ENCODE measurements around the gene ABLIM2. TPM values are rescaled to one million over a fixed set of nuclear protein-coding genes. Genes with fewer than 3 reads are reported as not detected.

ABLIM2 gene
- total and polyA plus RNA-seq, 10 of the 15 experiments (the other 5 are each of a cell fraction or from before 2014, with no cell fraction given): 0.03 to 0.15 (median 0.05) TPM; not detected in 7

DNA sequence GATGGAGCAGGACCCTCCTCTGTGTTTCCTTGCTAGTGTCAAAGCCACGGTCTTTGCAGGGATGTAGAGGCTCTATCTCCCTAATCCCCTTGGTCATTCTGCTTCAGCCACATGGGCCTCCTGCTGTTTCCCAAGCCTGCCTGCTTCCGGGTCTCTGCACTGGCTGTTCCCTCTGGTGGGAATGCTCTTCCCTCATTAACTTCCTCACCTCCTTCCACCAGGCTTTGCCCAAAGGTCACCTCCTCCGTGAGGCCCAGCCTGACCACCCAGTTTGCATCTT is 56.6 kb downstream of the ABLIM2 start (continued):
- TF ChIP-seq, protein P1, sequence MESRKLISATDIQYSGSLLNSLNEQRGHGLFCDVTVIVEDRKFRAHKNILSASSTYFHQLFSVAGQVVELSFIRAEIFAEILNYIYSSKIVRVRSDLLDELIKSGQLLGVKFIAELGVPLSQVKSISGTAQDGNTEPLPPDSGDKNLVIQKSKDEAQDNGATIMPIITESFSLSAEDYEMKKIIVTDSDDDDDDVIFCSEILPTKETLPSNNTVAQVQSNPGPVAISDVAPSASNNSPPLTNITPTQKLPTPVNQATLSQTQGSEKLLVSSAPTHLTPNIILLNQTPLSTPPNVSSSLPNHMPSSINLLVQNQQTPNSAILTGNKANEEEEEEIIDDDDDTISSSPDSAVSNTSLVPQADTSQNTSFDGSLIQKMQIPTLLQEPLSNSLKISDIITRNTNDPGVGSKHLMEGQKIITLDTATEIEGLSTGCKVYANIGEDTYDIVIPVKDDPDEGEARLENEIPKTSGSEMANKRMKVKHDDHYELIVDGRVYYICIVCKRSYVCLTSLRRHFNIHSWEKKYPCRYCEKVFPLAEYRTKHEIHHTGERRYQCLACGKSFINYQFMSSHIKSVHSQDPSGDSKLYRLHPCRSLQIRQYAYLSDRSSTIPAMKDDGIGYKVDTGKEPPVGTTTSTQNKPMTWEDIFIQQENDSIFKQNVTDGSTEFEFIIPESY (IDR thresholded peaks at IDR 0.05): no peak
- TF ChIP-seq KAT2A (conservative IDR thresholded peaks at IDR 0.05; ENCODE audit: control insufficient read depth, low read depth, low read length) (no peak), IKZF2 (IDR thresholded peaks at IDR 0.05) (no peak), CREM (IDR thresholded peaks at IDR 0.05; ENCODE audit: low read depth) (no peak)

DNA sequence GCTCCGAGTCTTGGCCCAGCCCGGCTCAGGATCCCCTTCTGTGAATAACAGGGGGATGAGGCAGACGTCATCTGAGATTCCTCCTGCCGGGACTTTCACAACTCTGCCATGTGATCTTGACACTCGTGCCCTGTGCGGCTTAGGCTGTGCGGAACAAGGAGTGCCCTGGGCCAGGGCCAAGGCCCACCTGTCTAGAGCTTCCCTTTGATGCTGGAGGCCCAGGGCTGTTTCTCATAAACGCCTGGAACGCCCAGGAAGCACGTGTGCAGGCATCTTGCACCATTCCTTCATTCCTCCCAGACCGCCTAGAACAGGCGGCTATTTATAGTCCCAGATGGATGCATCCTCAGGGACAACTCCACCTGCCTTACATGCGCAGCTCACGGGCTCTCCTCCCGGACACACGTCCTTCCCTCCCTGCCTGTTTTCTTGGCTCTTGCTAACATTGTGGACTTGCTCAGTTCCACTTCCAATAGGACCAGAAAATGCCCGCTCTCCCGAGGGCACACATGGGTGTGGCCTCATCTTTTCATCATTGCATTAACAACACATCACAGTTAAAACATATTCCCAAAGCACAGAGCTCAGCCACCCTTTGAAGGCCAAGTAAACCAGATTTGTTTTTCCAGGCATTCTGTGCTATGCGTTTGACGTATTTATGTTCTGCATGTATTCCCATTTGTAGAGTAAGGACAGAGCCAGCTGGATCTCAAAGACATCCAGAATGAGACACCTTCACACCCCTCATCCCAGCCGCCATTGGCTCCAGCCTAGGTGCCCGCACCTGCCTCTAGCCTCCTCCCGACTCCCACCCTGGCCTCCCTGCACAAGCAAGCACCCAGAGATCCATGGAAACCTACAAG is 57.2 kb downstream of the ABLIM2 start:
- intact Hi-C loops (cut with micrococcal nuclease; ENCODE audit: unreplicated experiment): no loop called here
- H2AFZ ChIP-seq (ENCODE audit: control insufficient read depth, low read depth, low read length): no peak overlapping the region
- WGBS (ENCODE audit: insufficient coverage, insufficient replicate concordance, low lambda C conversion rate, missing lambda C conversion rate): 48% methylated on average over 22 of the region's 23 CpGs
- CTCF ChIA-PET: no interaction called here
- SMC1A ChIA-PET (ENCODE audit: uncharacterized antibody, unreplicated experiment): no interaction called here
- no peak overlapping the region for H3K4me2 ChIP-seq (ENCODE audit: control insufficient read depth, insufficient read depth)
- no peaks in the 10 kb centered on the region for H3K9me3 ChIP-seq (replicated peaks; ENCODE audit: control insufficient read depth, insufficient read depth, low read length)
- H3K27ac ChIP-seq (ENCODE audit: control insufficient read depth, insufficient read depth): no peak overlapping the region
- RAD21 ChIA-PET (ENCODE audit: unreplicated experiment): no interaction called here
- no peak overlapping the region for H3K4me3 ChIP-seq
- H3K36me3 ChIP-seq (ENCODE audit: control insufficient read depth in 2 of 2, insufficient read depth in 2 of 2, low read length in 1 of 2): no peaks in the 10 kb centered on the region
- POLR2A ChIA-PET: no interaction called here
- FAIRE-seq (no peak), ATAC-seq (no peak), DNase-seq (ENCODE audit: low read depth, low spot score) (no peak)
- no peak overlapping the region for H3K9ac ChIP-seq (ENCODE audit: control insufficient read depth, insufficient read depth, low read length)
- H4K20me1 ChIP-seq (ENCODE audit: control insufficient read depth, insufficient read depth): no peaks in the 10 kb centered on the region
- in situ Hi-C loops (cut with MboI): no loop called here
- TF ChIP-seq, protein P2, sequence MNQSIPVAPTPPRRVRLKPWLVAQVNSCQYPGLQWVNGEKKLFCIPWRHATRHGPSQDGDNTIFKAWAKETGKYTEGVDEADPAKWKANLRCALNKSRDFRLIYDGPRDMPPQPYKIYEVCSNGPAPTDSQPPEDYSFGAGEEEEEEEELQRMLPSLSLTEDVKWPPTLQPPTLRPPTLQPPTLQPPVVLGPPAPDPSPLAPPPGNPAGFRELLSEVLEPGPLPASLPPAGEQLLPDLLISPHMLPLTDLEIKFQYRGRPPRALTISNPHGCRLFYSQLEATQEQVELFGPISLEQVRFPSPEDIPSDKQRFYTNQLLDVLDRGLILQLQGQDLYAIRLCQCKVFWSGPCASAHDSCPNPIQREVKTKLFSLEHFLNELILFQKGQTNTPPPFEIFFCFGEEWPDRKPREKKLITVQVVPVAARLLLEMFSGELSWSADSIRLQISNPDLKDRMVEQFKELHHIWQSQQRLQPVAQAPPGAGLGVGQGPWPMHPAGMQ (IDR thresholded peaks at IDR 0.05; ENCODE audit: borderline replicate concordance): no peak
- TF ChIP-seq ZNF622 (IDR thresholded peaks at IDR 0.05) (no peak), JUNB (IDR thresholded peaks at IDR 0.05) (no peak)
- TF ChIP-seq, protein P3, sequence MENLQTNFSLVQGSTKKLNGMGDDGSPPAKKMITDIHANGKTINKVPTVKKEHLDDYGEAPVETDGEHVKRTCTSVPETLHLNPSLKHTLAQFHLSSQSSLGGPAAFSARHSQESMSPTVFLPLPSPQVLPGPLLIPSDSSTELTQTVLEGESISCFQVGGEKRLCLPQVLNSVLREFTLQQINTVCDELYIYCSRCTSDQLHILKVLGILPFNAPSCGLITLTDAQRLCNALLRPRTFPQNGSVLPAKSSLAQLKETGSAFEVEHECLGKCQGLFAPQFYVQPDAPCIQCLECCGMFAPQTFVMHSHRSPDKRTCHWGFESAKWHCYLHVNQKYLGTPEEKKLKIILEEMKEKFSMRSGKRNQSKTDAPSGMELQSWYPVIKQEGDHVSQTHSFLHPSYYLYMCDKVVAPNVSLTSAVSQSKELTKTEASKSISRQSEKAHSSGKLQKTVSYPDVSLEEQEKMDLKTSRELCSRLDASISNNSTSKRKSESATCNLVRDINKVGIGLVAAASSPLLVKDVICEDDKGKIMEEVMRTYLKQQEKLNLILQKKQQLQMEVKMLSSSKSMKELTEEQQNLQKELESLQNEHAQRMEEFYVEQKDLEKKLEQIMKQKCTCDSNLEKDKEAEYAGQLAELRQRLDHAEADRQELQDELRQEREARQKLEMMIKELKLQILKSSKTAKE (IDR thresholded peaks at IDR 0.05; ENCODE audit: low read depth, poor library complexity, severe bottlenecking): no peak
- no peaks in the 10 kb centered on the region for H3K4me1 ChIP-seq (ENCODE audit: control insufficient read depth, insufficient read depth, low read length)
- no TSS peak for BruUV-seq (replicated peaks)
- no peaks in the 10 kb centered on the region for H3K79me2 ChIP-seq (ENCODE audit: control insufficient read depth, insufficient read depth, low read length)
- H3K27me3 ChIP-seq (replicated peaks in 1 of 2; ENCODE audit: control insufficient read depth in 2 of 2, insufficient read depth in 2 of 2, low read length in 1 of 2): no peaks in the 10 kb centered on the region
